ENCODE data around the gene SLC9C1. TPM values are rescaled to one million over a fixed set of nuclear protein-coding genes. Genes with fewer than 3 reads are reported as not detected.

SLC9C1 gene
- total RNA-seq, 2 experiments from 2014 or later = not detected

DNA sequence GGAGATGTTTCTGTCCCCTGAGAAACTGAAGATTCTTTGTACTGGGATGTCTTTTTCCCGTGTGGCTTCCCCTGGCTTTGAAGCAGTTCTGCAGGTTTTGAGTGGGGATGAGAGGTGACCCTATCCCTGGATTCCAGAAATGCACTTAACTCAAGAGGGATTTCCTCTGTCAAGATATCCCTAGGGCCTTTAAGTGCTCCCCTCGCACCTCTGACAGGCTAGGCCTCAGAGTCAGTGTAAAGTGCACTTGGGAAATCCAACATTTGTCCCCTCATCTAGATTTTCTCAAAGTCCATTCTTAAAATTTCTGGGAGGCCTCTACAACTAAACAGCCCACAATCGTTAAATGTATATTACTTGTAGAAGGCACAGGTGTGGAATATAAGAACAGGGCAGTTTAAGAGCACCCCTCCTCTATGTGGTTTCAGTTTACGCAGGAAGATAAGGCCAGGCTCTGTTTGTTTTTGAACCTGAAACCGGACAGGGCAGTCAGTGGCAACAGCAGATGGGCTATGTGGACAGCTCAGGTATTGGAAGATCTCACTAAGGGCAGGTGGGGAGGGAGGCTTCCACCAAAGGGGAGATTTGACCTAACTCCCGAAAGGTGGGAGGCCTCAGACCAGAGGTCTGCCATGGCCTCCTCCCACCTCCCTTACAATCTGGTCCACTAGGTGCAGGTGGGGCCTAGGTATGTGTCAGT lies 203.0 kb downstream of the SLC9C1 start:
- Mint-ChIP-seq H3K27me3 (peaks cover 14% of the 10 kb centered on the region), H3K9me3 (no peaks in the 10 kb centered on the region), H3K27ac (peak overlapping the region; percentile 52), H3K36me3 (peaks cover 4% of the 10 kb centered on the region), H3K4me1 (peaks cover 32% of the 10 kb centered on the region), H3K4me3 (peak overlapping the region; percentile 7)
- DNase-seq (no peak), ATAC-seq (ENCODE audit: low read depth) (no peak)
- POLR2A ChIA-PET = interaction anchor here (0.6 to 0.8 kb wide), 3 partner anchors 14 to 1315 kb away, joined by 4 to 5 read pairs (median 4); no protein-coding TSS in a partner anchor

Small RNA genes within 50 kb of the gene (microRNA-seq; reads per million reads assigned to microRNA genes)
- gene MIR567 = not detected

Other genes with a start within 250 kb of the SLC9C1 start
- 1 to 10 TPM; 2.1 to 3.1 TPM for gene C3orf52, start 207.8 kb downstream of the SLC9C1 start, total RNA-seq
- 10 to 100 TPM; 11.8 to 14.6 TPM for gene GCSAM, start 161.0 kb downstream of the SLC9C1 start, total RNA-seq
- gene CD200, start 38.9 kb upstream of the SLC9C1 start, total RNA-seq = 1 to 10 TPM; 1.7 to 2.1 TPM
- gene BTLA, start 205.3 kb upstream of the SLC9C1 start, total RNA-seq = 10 to 100 TPM; 27.8 to 29.8 TPM